Left ventricle myocardium inferior (tissue), 1 donor: ENCODE data around the gene PC. TPM values are rescaled to one million over a fixed set of nuclear protein-coding genes. Genes with fewer than 3 reads are reported as not detected.
A peak's percentile ranks its signal among the peaks of the same experiment; 100 is the strongest.

Experiments
- DNase-seq: peaks from one replicate; pipeline ENCODE4 v3.0.0-alpha.2; 2020
- H3K27ac ChIP-seq: fragments of 200-600 bp; replicated peaks from 2 replicates; pipeline ENCODE4 v1.8.0; 2021
- H3K27me3 ChIP-seq: fragments of 200-600 bp; 2 replicates; pipeline ENCODE4 v1.8.0; 2021; ENCODE audit warnings: low read depth
- H3K36me3 ChIP-seq: fragments of 200-600 bp; 2 replicates; pipeline ENCODE4 v1.8.0; 2021
- H3K4me1 ChIP-seq: fragments of 200-600 bp; 2 replicates; pipeline ENCODE4 v1.8.0; 2021
- H3K4me3 ChIP-seq: fragments of 200-600 bp; 2 replicates; pipeline ENCODE4 v1.8.0; 2021; ENCODE audit warnings: mild to moderate bottlenecking, moderate library complexity
- H3K9me3 ChIP-seq: fragments of 200-600 bp; replicated peaks from 2 replicates; pipeline ENCODE4 v1.8.0; 2021
- intact Hi-C: fragments of 100-400 bp; cut with micrococcal nuclease; formaldehyde crosslinking; loops from one replicate; pipeline ENCODE4 v1.11.0; 2022
- total RNA-seq: library from RNA; stranded (reverse); fragmentation: NEBNext Ultra II Directional; extraction: Animal tissue kit (Norgen Biotek cat#: 25700); gene quantifications from one replicate; pipeline ENCODE4 v1.2.1, GENCODE V29; 2021
- TF ChIP-seq, protein P1 (sequence below): fragments of 200-600 bp; IDR thresholded peaks from 2 replicates; pipeline ENCODE4 v1.8.0; 2021; ENCODE audit warnings: antibody characterized with exemption, mild to moderate bottlenecking, borderline replicate concordance
- donor health status: DM: no; HTN: yes; CAD: no; lungs with severe emphysema.

Gene PC
- total RNA-seq, 1 donor from 2014 or later = 10.3 TPM

GRCh38 chr11:66891851-66892660 is 66.1 kb downstream of the PC start:
- no peak overlapping the region for H3K27ac ChIP-seq
- intact Hi-C loops = no loop called here
- DNase-seq = no peak
- H3K27me3 ChIP-seq = no peaks in the 10 kb centered on the region
- H3K36me3 ChIP-seq = no peaks in the 10 kb centered on the region
- TF ChIP-seq, protein P1, sequence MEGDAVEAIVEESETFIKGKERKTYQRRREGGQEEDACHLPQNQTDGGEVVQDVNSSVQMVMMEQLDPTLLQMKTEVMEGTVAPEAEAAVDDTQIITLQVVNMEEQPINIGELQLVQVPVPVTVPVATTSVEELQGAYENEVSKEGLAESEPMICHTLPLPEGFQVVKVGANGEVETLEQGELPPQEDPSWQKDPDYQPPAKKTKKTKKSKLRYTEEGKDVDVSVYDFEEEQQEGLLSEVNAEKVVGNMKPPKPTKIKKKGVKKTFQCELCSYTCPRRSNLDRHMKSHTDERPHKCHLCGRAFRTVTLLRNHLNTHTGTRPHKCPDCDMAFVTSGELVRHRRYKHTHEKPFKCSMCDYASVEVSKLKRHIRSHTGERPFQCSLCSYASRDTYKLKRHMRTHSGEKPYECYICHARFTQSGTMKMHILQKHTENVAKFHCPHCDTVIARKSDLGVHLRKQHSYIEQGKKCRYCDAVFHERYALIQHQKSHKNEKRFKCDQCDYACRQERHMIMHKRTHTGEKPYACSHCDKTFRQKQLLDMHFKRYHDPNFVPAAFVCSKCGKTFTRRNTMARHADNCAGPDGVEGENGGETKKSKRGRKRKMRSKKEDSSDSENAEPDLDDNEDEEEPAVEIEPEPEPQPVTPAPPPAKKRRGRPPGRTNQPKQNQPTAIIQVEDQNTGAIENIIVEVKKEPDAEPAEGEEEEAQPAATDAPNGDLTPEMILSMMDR = no peak
- H3K4me3 ChIP-seq = no peak overlapping the region
- H3K9me3 ChIP-seq = no peaks in the 10 kb centered on the region
- peaks cover 8% of the 10 kb centered on the region for H3K4me1 ChIP-seq

GRCh38 chr11:66889960-66890359 is 68.2 kb downstream of the PC start:
- no peak overlapping the region for H3K4me3 ChIP-seq

DNA sequence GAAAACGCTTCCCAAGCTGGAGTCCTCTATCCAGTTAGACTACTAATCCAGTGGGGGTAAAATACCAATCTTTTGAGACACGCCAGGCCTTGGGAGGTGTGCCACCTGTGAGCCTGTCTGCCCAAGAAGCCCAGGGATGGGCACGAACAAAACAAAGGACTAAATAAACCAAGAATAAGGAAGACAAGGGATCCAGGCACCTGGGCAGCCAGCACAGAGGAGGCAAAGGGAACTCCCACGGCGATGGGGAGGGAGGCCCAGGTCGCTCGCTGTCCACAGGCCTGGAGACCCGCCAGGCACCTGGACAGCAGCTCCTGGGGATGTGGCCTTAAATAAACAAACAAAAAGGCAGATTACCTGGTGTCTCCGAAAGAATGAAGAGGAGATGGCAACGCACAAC is 69.9 kb downstream of the PC start:
- no peak overlapping the region for H3K27ac ChIP-seq
- no peaks in the 10 kb centered on the region for H3K36me3 ChIP-seq
- DNase-seq = no peak
- no peaks in the 10 kb centered on the region for H3K27me3 ChIP-seq
- intact Hi-C loops = no loop called here
- H3K4me1 ChIP-seq = peaks cover 18% of the 10 kb centered on the region
- no peaks in the 10 kb centered on the region for H3K9me3 ChIP-seq
- TF ChIP-seq, protein P1 = no peak
- H3K4me3 ChIP-seq = no peak overlapping the region

More at GRCh38 chr11:66889960-66890359, 68.2 kb downstream of the PC start:
- no peak overlapping the region for H3K27ac ChIP-seq
- H3K27me3 ChIP-seq = no peaks in the 10 kb centered on the region
- TF ChIP-seq, protein P1 = no peak
- H3K9me3 ChIP-seq = no peaks in the 10 kb centered on the region
- intact Hi-C loops = no loop called here
- peaks cover 18% of the 10 kb centered on the region for H3K4me1 ChIP-seq
- no peaks in the 10 kb centered on the region for H3K36me3 ChIP-seq
- no peak for DNase-seq

DNA sequence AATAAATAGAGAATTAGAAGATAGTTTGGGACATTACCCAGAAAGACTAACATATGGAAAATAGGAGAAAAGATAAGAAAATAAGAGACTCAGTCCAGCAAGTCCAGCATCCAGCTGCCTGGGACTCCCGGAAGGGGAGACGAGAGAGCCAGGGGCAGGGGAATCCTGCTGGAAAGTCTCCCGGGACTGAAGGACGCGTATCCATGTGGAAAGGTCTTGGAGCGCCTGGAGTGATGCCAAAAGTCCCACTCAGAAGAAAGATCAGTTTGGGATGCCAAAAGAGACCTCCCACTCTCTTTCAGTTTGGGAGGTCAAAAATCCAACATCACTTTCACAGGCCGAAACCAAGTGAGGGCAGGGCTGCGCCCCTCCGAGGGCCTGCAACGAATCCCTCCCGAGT is 70.7 kb downstream of the PC start:
- TF ChIP-seq, protein P1 = no peak
- Histone ChIP-seq H3K9me3 (no peaks in the 10 kb centered on the region), H3K27me3 (no peaks in the 10 kb centered on the region), H3K27ac (peak overlapping the region; percentile 48), H3K4me1 (peaks cover 22% of the 10 kb centered on the region), H3K36me3 (no peaks in the 10 kb centered on the region), H3K4me3 (no peak overlapping the region)
- no peak for DNase-seq
- intact Hi-C loops = no loop called here

GRCh38 chr11:66886671-66887221 is 71.4 kb downstream of the PC start:
- intact Hi-C loops = no loop called here
- DNase-seq = peak; percentile 54

More at GRCh38 chr11:66886671-66887221, 71.4 kb downstream of the PC start:
- Histone ChIP-seq H3K9me3 (no peaks in the 10 kb centered on the region), H3K36me3 (no peaks in the 10 kb centered on the region), H3K27me3 (no peaks in the 10 kb centered on the region), H3K4me3 (no peak overlapping the region), H3K27ac (peak overlapping the region; percentile 48), H3K4me1 (peaks cover 17% of the 10 kb centered on the region)
- TF ChIP-seq, protein P1 = no peak
